IMR-90 (cell line): ENCODE results near the gene ROCK2. TPM values are rescaled to one million over a fixed set of nuclear protein-coding genes. Genes with fewer than 3 reads are reported as not detected.

Experiments
- ATAC-seq: fragments of 200-7000 bp; cut with Tn5 transposase; 2 replicates; pipeline ENCODE4 v1.9.1; 2020; ENCODE audit warnings: low read depth, mild to moderate bottlenecking, moderate library complexity
- BruUV-seq: library from RNA; stranded (reverse); fragments of 400-500 nt; replicated peaks from 2 replicates; lab custom pipeline; 2021; lab: Mats Ljungman, UMichigan
- CTCF ChIA-PET: fragments of 300-600 bp; formaldehyde crosslinking; extraction: SDS; loops from one replicate; lab custom pipeline; 2021; ENCODE audit warnings: antibody characterized with exemption; lab: Yijun Ruan, JAX
- POLR2A ChIA-PET: fragments of 300-600 bp; sonication (Branson Sonifier 250); formaldehyde crosslinking; loops from one replicate; lab custom pipeline; 2022; ENCODE audit warnings: antibody characterized with exemption; ENCODE audit not compliant: unreplicated experiment; lab: Charles Lee
- DNase-seq: peaks from one replicate; pipeline ENCODE4 v3.0.0; 2013
- H2AFZ ChIP-seq: replicated peaks from 2 replicates; pipeline ENCODE3; 2013; ENCODE audit warnings: low read length, mild to moderate bottlenecking; ENCODE audit not compliant: poor library complexity
- H2AK5ac ChIP-seq: 2 replicates; pipeline ENCODE4 v1.6.1; 2013; ENCODE audit warnings: low read depth, low read length, inconsistent platforms
- H2AK9ac ChIP-seq: replicated peaks from 2 replicates; pipeline ENCODE3; 2013; ENCODE audit warnings: mild to moderate bottlenecking, low read depth, low read length, moderate library complexity; ENCODE audit not compliant: poor library complexity
- H2BK120ac ChIP-seq: 2 replicates; pipeline ENCODE4 v1.6.1; 2013; ENCODE audit warnings: low read depth, low read length, inconsistent platforms
- H2BK15ac ChIP-seq: 3 replicates; pipeline ENCODE4 v1.6.1; 2013; ENCODE audit warnings: low read depth, low read length, inconsistent platforms
- H2BK20ac ChIP-seq: 2 replicates; pipeline ENCODE4 v1.6.1; 2013; ENCODE audit warnings: low read depth, mild to moderate bottlenecking, inconsistent platforms, low read length, moderate library complexity
- H2BK5ac ChIP-seq: 2 replicates; pipeline ENCODE4 v1.6.1; 2013; ENCODE audit warnings: mild to moderate bottlenecking, low read depth, low read length, inconsistent platforms; ENCODE audit not compliant: poor library complexity, severe bottlenecking
- H3K14ac ChIP-seq: replicated peaks from 2 replicates; pipeline ENCODE4 v1.6.1; 2013; ENCODE audit warnings: low read depth, low read length, inconsistent platforms
- H3K18ac ChIP-seq: 2 replicates; pipeline ENCODE4 v1.6.1; 2013; ENCODE audit warnings: low read depth, low read length, control low read depth
- H3K23ac ChIP-seq: 2 replicates; pipeline ENCODE4 v1.6.1; 2013; ENCODE audit warnings: low read depth, low read length, inconsistent platforms
- H3K27ac ChIP-seq: 2 replicates; pipeline ENCODE4 v1.5.1; 2013; ENCODE audit warnings: mild to moderate bottlenecking, control low read depth, low read length; ENCODE audit not compliant: insufficient read depth
- H3K27me3 ChIP-seq: 2 replicates; pipeline ENCODE4 v1.6.1; 2013; ENCODE audit warnings: low read length; ENCODE audit not compliant: control insufficient read depth, insufficient read depth
- H3K36me3 ChIP-seq: 2 replicates; pipeline ENCODE4 v1.6.1; 2013; ENCODE audit warnings: low read length, mixed read lengths; ENCODE audit not compliant: control insufficient read depth, insufficient read depth
- H3K4ac ChIP-seq: 2 replicates; pipeline ENCODE4 v1.6.1; 2013; ENCODE audit warnings: low read depth, low read length, inconsistent platforms
- H3K4me1 ChIP-seq: 2 replicates; pipeline ENCODE4 v1.6.1; 2013; ENCODE audit warnings: low read length, mixed read lengths; ENCODE audit not compliant: control insufficient read depth, insufficient read depth
- H3K4me2 ChIP-seq: 2 replicates; pipeline ENCODE4 v1.6.1; 2013; ENCODE audit warnings: low read depth, mild to moderate bottlenecking, control low read depth, low read length, moderate library complexity
- H3K4me3 ChIP-seq: 2 replicates; pipeline ENCODE4 v1.5.1; 2013; ENCODE audit warnings: low read depth, mild to moderate bottlenecking, control low read depth, low read length, moderate library complexity; ENCODE audit not compliant: insufficient read depth
- H3K56ac ChIP-seq: 2 replicates; pipeline ENCODE4 v1.6.1; 2013; ENCODE audit warnings: low read length, inconsistent platforms; ENCODE audit not compliant: insufficient read depth; ENCODE audit errors: extremely low read depth
- H3K79me1 ChIP-seq, 2 experiments: 2 replicates each; pipeline ENCODE4 v1.6.1; 2013; ENCODE audit warnings: low read length in 2 of 2, inconsistent platforms in 1 of 2, low read depth in 1 of 2
- H3K9ac ChIP-seq: 2 replicates; pipeline ENCODE4 v1.6.1; 2013; ENCODE audit warnings: low read depth, low read length, control low read depth
- H3K9me1 ChIP-seq: 2 replicates; pipeline ENCODE4 v1.6.1; 2013; ENCODE audit warnings: low read length, inconsistent platforms; ENCODE audit not compliant: insufficient read depth
- H3K9me3 ChIP-seq: 2 replicates; pipeline ENCODE4 v1.6.1; 2013; ENCODE audit warnings: low read length; ENCODE audit not compliant: control insufficient read depth, insufficient read depth
- H4K20me1 ChIP-seq: 2 replicates; pipeline ENCODE4 v1.6.1; 2013; ENCODE audit warnings: low read length, inconsistent platforms; ENCODE audit not compliant: insufficient read depth
- H4K5ac ChIP-seq: 2 replicates; pipeline ENCODE4 v1.6.1; 2013; ENCODE audit warnings: mild to moderate bottlenecking, low read depth, low read length, control low read depth
- H4K8ac ChIP-seq, 2 experiments: 2 replicates each; pipeline ENCODE4 v1.6.1; 2013; ENCODE audit warnings: low read depth in 2 of 2, low read length in 2 of 2, control low read depth in 1 of 2, inconsistent platforms in 1 of 2
- H4K91ac ChIP-seq: 2 replicates; pipeline ENCODE4 v1.6.1; 2013; ENCODE audit warnings: low read depth, low read length, inconsistent platforms; ENCODE audit not compliant: insufficient read depth
- CTCF ChIP-seq: conservative IDR thresholded peaks from 2 replicates; pipeline ENCODE4 v1.5.1; 2012; ENCODE audit warnings: mild to moderate bottlenecking, low read depth, low read length, improper control_type of control experiment
- RAD21 ChIP-seq: IDR thresholded peaks from 2 replicates; pipeline ENCODE4 v1.6.1; 2012; ENCODE audit warnings: low read length, improper control_type of control experiment
- USF2 ChIP-seq: fragments of 150-350 bp; IDR thresholded peaks from 2 replicates; pipeline ENCODE4 v1.6.1; 2017; ENCODE audit warnings: mild to moderate bottlenecking, antibody characterized with exemption, low read length, low read depth
- WGBS, 2 experiments: methylation state at CpG; one replicate each; pipeline versions ENCODE4 v1.1.5 to v1.1.7; 2013; ENCODE audit warnings: missing lambda C conversion rate in 2 of 2; ENCODE audit not compliant: insufficient read length in 1 of 2; ENCODE audit errors: extremely low coverage in 2 of 2; 5-methylcytosine and 5-hydroxymethylcytosine counted together
- dilution Hi-C: fragments of 300-500 bp; cut with HindIII; formaldehyde crosslinking; loops from one replicate; pipeline ENCODE4 v1.14.3; 2018; ENCODE audit warnings: low sequenced_read_pairs; ENCODE audit not compliant: unreplicated experiment
- in situ Hi-C: fragments of 300-500 bp; cut with MboI; formaldehyde crosslinking; loops from 3 replicates; pipeline ENCODE4 v1.14.3; 2019; ENCODE audit warnings: low sequenced_read_pairs, inconsistent platforms, mixed read lengths
- intact Hi-C: fragments of 100-400 bp; cut with micrococcal nuclease; formaldehyde crosslinking; loops from 2 replicates; pipeline ENCODE4 v1.10.0; 2022
- polyA plus RNA-seq, 3 experiments: library from polyadenylated mRNA; depleted of rRNA; stranded (reverse); fragments of >200 nt; gene quantifications; 2 replicates each; pipeline ENCODE4 v1.2.3, GENCODE V29; 2012; ENCODE audit warnings: low replicate concordance in 1 of 3
- total RNA-seq: library from RNA; depleted of rRNA; stranded (reverse); fragments of >200 nt; gene quantifications from 2 replicates; pipeline ENCODE4 v1.2.3, GENCODE V29; 2012

Gene ROCK2
- total and polyA plus RNA-seq, 2 of the 4 experiments (the other 2 are of a cell fraction), result 9.0 to 28.3 TPM

- H3K4me2 ChIP-seq, result no peak overlapping the region
- no peak for TF ChIP-seq CTCF
- TF ChIP-seq USF2, result no peak
- TF ChIP-seq RAD21, result no peak
- no peak for DNase-seq
- CTCF ChIA-PET, result interaction anchor here (1.0 kb wide), 1 partner anchor 9 kb away, joined by 4 read pairs; no protein-coding TSS in a partner anchor
- no peak overlapping the region for H3K23ac ChIP-seq
- no peak overlapping the region for H2AK5ac ChIP-seq
- 68% methylated on average over 2 of the region's 4 CpGs; no CpG with 5 or more reads in 1 of the 2 experiments for WGBS, 2 experiments
- no peaks in the 10 kb centered on the region for H3K79me1 ChIP-seq
- no peaks in the 10 kb centered on the region for H3K9me1 ChIP-seq
- peaks cover 3% of the 10 kb centered on the region for H3K9me3 ChIP-seq
- H3K4me1 ChIP-seq, result no peaks in the 10 kb centered on the region; the same call in 1 of the 2 replicates
- no peak overlapping the region for H2BK120ac ChIP-seq
- no peaks in the 10 kb centered on the region for H4K20me1 ChIP-seq
- peaks cover 14% of the 10 kb centered on the region for H3K27me3 ChIP-seq
- H3K4ac ChIP-seq, result no peak overlapping the region
- no peak overlapping the region for H2AK9ac ChIP-seq
- intact Hi-C loops (no loop called here), dilution Hi-C loops (no loop called here), in situ Hi-C loops (loop anchor here (25.0 kb wide), 1 partner anchor 621 kb away; no protein-coding TSS in a partner anchor)
- H3K18ac ChIP-seq, result no peak overlapping the region
- POLR2A ChIA-PET, result no interaction called here
- BruUV-seq, result no TSS peak
- no peak overlapping the region for H3K27ac ChIP-seq
- H2BK15ac ChIP-seq, result no peak overlapping the region
- no peak overlapping the region for H3K4me3 ChIP-seq
- H4K91ac ChIP-seq, result no peak overlapping the region
- no peak overlapping the region for H3K9ac ChIP-seq
- H2AFZ ChIP-seq, result no peak overlapping the region
- no peak overlapping the region for H4K5ac ChIP-seq
- no peak overlapping the region for H2BK5ac ChIP-seq
- H2BK20ac ChIP-seq, result no peak overlapping the region
- ATAC-seq, result no peak
- no peak overlapping the region for H3K14ac ChIP-seq
- H4K8ac ChIP-seq, result no peak overlapping the region
- no peak overlapping the region for H3K56ac ChIP-seq
- no peaks in the 10 kb centered on the region for H3K36me3 ChIP-seq
These were observed 203.1 kb downstream of the ROCK2 start for GRCh38 chr2:11141319-11141718.
